GM13977 (cell line): ENCODE results near the gene HAUS5.

Experiments
- DNase-seq: peaks from one replicate; pipeline ENCODE4 v3.0.0; 2012; ENCODE audit warnings: low spot score
- CTCF ChIP-seq: IDR thresholded peaks from 2 replicates; pipeline ENCODE4 v1.5.1; 2012; ENCODE audit warnings: mild to moderate bottlenecking, control low read depth; ENCODE audit not compliant: insufficient read depth; ENCODE audit errors: extremely low read depth, missing control alignments
- in situ Hi-C: fragments of 300-500 bp; cut with MboI; formaldehyde crosslinking; loops from one replicate; pipeline ENCODE4 v1.12.0; 2022; ENCODE audit warnings: low sequenced_read_pairs, low pct_unique_long_range_greater_than_20kb, mixed read lengths, inconsistent platforms; ENCODE audit not compliant: unreplicated experiment

Gene HAUS5

GRCh38 chr19:35656700-35657099, 44.2 kb downstream of the HAUS5 start:
- in situ Hi-C loops = no loop called here
- DNase-seq = no peak
- TF ChIP-seq CTCF = no peak

DNA sequence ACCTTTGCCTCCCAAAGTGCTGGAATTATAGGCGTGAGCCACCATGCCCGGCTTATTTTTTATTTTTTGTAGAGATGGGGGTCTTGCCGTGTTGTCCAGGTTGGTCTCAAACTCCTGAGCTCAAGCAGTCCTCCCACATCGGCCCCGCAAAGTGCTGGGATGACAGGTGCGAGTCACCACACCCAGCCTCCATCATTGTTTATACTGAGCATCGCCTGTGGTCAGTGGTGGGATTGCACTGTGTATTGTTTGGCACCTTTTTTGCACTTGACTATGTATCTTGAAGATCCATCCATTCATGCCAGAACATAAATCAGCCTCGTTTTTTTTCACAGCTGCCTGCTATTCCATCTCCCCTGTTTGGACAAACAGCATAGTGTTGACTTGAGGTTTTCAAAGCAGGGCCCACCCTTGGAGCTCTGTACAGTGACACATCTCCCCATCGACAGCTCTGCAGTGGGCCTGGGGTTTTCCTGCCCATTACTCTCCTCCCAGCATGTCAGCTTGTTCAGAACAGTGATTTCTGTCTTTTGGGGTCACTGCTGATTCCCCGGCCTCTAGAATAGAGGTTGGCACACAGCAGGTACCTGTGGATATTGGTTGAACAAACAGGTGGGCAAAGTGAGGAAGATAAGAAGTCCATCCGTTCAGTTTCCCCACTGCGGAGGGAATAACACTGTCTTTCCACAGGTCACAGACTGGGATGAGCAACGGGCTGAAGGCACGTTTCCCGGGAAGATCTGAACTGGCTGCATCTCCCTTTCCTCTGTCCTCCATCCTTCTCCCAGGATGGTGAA, 45.6 kb downstream of the HAUS5 start:
- peak; percentile 2 for TF ChIP-seq CTCF
- no peak for DNase-seq
- in situ Hi-C loops = no loop called here

GRCh38 chr19:35661995-35662340, 49.4 kb downstream of the HAUS5 start:
- no peak for TF ChIP-seq CTCF
- in situ Hi-C loops = no loop called here
- DNase-seq = no peak

DNA sequence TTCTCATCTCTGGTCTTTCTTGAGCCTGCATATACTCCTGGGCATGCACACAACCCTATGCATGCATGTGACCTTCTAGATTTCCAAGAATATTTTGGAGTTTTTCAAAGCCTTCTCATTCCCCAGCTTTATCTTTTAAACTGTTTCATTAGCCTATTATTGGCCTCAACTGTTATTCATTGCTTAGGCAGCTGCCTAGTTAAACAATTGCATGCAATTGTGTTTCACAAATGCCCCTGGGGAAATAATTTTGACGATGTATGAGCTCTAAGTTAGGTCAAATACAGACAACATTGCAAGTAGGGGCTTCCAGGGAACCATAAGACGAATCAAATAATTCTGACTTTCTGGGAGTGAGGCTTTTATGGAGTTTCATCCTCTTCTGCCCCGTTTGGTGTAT, 51.4 kb downstream of the HAUS5 start:
- no peak for TF ChIP-seq CTCF
- no peak for DNase-seq
- in situ Hi-C loops = no loop called here

GRCh38 chr19:35665157-35665556, 52.6 kb downstream of the HAUS5 start:
- in situ Hi-C loops = no loop called here
- TF ChIP-seq CTCF = no peak

DNA sequence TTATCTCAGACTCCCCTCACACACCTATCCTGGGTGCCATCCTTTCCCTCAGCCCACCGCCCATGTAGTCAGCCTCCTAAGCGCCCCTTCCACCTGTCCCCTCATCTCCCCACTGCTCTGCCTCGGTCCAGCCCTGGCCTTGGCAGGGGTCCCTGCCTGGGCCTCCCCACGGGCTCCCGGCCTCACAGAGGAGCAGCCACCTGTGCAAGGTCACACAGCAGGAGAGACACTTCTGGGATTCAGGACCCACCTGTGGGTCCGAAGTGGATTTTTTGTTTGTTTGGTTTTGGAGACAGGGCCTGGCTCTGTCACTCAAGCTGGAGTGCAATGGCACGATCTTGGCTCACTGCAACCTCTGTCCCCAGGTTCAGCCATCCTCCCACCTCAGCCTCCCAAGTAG, 53.1 kb downstream of the HAUS5 start:
- no peak for DNase-seq
- no peak for TF ChIP-seq CTCF
- in situ Hi-C loops = no loop called here

More at GRCh38 chr19:35665157-35665556, 52.6 kb downstream of the HAUS5 start:
- no peak for DNase-seq
